Activated CD4-positive, alpha-beta T cell treated with anti-CD3 and anti-CD28 coated beads, Interleukin-2, Interleukin-6, amounts not matched to agents 100 ng/mL and 50 ng/mL, durations not matched to agents 16 hours and 8 hours (primary cell): ENCODE measurements around the gene BMPR1A.
"Not testable (repeated sequence)": the region's sequence is repeated elsewhere in the genome, so short reads cannot be mapped to it uniquely, and the experiment has no call there.

Experiments
- DNase-seq: peaks from one replicate; pipeline ENCODE4 v3.0.0-alpha.2; 2020

BMPR1A gene

GRCh38 chr10:86732771-86733170 lies 23.6 kb upstream of the BMPR1A start:
- no peak for DNase-seq

GRCh38 chr10:86733260-86733671 lies 23.2 kb upstream of the BMPR1A start:
- no peak for DNase-seq

DNA sequence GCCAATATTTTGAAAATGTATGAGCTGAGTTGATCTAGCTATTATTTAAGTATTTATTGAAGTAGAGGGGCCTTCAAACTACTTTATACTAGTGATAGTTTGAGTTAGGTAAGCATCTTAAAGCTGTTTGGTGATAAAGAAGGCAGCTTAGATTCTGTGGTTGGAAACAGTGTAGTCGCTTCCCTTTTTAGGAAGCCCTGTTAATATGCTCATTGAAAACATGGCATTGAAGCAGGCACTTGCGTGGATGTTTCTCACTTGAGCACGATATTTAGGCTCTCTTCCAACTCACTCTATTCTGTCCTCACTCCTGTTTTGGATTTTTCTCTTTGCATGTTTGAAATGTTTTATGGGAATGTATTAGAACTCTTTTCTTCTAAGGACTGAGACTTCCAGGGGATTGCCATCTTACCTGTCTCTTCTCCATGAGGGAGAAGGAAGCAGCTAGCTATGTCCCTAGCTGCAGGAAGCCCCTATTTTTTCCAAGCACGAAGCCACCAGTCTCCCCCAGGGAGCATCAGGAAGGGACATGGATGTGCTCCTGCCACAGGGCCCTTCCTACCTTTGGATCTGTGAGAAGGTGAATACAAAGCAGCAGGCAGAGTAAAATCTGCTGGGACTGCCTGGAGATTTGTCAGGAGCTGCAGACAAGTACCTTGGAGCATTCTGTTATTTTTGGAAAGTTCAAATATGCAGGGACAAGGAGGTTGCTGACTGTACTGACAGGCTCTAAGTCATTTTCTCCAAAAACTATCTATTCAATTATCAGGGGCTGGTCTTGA lies 22.0 kb upstream of the BMPR1A start:
- DNase-seq = no peak

DNA sequence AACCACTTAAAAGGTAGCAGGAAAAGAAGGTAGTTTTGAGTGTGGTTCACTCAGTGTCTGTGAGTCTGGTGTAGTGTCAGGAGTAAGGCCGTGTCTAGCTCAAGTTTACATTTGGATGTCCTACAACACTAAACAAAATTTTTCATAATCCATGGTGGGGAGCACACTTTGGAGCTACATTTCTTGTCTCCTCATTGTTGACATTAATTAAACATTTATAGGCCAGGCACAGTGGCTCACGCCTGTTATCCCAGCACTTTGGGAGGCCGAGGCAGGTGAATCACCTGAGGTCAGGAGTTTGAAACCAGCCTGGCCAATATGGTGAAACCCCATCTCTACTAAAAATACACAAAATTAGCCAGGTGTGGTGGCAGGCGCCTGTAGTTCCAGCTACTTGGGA lies 21.1 kb upstream of the BMPR1A start:
- not testable (repeated sequence) for DNase-seq

DNA sequence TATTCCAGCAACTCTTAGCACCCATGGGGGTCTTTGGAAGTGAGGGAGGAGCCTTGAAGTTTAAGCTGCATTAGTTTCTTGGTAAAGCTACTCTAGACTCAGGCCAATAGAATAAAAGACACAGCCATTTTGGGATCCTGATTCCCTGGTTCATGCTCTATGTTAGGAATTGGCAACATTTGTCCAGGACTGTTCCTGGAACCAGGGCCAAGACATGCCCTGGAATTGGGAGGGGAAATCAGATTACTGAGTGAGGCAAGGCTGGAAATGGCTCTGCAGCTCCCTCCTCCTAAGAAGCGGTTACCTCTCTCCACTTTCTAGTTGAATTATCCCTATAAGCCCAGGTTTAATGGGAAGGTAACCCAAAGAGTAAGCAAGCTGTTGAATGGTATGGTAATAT lies 14.2 kb upstream of the BMPR1A start:
- no peak for DNase-seq

- no peak for DNase-seq
Observed at GRCh38 chr10:86744067-86744725, 12.2 kb upstream of the BMPR1A start.

- DNase-seq = no peak
Observed at GRCh38 chr10:86747796-86748581, 8.4 kb upstream of the BMPR1A start.

DNA sequence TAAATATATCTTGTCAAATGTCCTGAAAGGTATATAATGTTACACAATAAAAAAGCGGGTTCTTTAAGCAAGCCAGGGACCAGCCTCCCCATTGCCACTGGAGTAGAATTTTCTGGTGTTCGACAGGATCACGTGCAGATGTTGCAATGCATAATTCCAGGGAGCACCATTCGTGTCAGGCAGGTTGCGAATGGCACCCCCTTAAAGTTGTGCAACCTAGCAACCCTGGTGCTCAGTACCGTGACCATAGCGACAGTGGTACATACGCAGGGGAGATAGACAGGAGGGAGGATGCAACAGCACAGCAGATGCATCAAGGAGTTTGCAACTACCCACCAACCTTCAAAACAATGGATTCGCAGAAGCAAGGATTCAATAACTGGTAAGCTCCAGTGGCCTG lies 6.6 kb upstream of the BMPR1A start:
- DNase-seq = no peak

DNA sequence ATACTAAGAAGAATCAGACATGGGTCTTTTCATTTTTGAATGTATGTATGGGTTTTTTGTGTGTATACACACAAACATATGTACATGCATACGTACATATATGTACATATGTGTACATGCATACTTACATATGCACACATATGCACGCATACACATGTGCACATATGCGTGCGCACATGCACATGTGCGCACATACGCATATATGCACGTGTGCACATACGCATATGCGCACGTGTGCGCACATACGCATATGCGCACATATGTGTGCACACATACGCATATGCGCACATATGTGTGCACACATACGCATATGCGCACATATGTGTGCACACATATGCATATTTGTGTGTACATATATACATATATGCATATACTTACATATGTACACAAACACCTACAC lies 4.9 kb upstream of the BMPR1A start:
- DNase-seq = no peak

- DNase-seq = no peak
Observed at GRCh38 chr10:86752311-86752710, 4.1 kb upstream of the BMPR1A start.

- DNase-seq = no peak
Observed at GRCh38 chr10:86753051-86753450, 3.4 kb upstream of the BMPR1A start.

DNA sequence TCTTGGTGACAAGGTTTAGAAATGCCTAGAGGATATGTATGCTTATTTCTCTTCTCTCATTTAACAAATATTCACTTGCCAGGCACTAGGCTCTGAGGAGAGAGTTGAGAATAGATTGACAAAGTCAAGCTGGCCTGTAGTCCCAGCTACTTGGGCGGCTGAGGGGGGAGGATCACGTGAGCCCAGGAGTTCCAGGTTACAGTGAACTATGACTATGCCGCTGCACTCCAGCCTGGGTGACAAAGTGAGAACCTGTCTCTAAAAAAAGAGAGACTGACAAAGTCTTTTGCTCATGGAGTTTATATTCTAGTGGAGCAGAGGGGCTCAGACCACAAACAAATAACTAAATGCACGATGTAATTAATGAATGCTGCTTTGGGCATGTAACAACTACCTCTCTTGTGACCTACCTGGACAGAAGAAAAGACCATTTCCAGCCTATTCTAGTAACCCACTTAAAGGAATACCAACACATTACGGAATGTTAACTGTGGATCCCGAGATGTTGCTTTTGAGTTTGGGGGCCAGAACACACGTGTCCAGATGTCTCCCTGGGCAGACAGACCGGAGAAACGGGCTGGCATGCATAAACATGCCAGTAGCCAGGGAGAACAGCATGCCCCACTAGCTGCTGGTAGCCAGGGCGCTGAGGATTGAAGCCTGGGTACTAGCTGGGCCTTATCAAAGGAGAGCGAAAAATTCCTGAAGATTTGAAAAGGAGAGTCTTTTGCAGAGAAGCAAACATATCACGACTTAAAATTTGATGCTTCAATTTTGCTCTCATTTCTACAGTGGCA lies 2.6 kb upstream of the BMPR1A start:
- DNase-seq = no peak

GRCh38 chr10:86755454-86755739 lies 1.0 kb upstream of the BMPR1A start:
- DNase-seq = no peak

- DNase-seq = peak; percentile 93
Observed at GRCh38 chr10:86755740-86756510, 494 bp upstream of the BMPR1A start.

GRCh38 chr10:86757113-86757972 lies 924 bp downstream of the BMPR1A start:
- DNase-seq = peak; percentile 26

DNA sequence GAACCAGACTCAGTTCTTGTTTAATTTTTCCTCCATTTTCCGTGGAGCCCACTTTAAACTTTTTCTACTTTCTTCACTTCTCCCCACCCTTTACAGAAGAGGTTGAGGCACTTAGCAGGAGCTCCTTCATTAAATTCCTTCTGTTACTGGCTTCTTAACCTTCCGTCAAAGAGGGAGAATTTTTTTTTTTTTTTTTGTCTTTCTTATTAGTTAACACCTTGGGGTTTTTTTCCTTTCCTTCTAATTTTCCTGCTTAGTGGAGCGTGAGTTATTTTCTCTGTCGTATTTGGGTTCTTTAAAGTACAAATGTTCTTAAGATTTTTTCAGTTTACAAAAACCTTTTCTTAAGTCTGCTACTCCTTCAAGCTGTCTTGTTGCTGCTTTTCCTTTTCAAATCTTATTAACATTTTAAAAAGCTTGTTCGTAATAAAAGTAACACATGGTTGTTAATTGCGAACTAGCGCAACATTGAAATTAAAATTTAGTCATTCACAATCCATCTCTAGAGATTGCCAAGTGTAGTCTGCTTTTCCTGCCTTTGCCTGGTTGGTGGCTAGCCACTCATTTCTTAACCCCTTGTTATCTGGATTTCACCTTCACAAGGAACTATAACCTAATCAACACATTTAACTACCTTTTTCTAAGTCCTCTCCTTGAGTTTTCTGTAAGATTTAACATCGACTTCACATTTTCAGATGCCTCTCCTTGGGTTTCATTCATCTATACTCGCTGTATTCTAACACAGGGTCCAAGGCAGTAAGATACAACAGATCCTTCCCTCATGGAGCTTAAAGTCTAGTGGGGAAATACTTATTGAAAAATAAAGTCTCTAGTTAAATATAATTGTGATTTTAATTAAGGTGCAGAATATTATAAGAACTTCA lies 2.0 kb downstream of the BMPR1A start:
- DNase-seq = no peak

DNA sequence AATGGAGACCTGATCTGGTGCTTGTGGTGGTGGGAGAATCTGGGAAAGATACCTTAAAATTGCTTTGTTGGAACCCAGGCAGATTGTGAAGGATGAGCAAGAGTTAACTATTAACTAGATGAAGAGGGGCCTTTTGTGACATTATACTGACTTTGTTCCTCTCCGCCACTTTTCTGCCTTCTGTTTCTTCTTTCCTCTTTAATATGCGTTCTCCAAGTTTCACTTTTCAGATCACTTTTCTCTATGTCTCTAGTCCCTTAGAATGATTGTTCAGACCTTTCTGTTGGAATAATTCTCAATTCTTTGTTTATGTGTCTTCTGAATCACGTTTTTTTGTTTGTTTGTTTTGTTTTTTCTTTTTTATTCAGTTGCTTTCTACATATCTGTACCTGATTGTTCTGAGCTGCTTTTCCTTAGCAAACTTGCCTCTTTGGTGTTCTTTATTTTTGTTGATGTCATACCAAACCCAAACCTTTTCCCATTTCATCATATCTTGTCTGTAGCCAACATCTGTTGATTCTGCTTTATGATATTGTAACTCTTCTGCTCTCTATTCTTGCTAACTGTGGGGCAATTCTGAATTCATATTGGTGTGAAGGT lies 2.8 kb downstream of the BMPR1A start:
- no peak for DNase-seq

- no peak for DNase-seq
Observed at GRCh38 chr10:86763404-86763803, 7.0 kb downstream of the BMPR1A start.

DNA sequence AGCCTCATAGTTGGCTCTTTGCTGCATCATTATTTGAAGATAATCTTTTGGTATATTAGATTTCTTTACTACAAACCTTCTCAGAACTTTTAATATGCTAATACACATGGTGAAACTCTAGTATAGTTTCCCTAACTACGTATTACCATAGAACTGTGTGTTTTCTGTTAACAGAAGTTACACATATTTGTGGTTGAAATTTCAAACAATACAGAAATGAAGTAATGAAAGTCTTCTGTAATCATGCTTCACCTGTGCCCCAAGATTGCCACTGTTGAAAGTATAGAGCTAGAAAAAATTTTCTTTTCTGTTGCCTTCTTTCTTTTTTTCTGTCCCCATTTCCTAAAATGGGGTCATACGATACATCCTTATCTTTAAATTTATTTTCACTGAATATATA lies 9.1 kb downstream of the BMPR1A start:
- DNase-seq = no peak
